A673 (cell line): Measurements from ENCODE around the gene LMO1.

Experiments used
- CTCF ChIP-seq: fragments of 300-800, 200-600 bp; sonication (generic); conservative IDR thresholded peaks from 2 replicates; pipeline ENCODE4 v1.5.1; 2017; ENCODE audit warnings: low read depth, mild to moderate bottlenecking, antibody characterized with exemption, low read length, moderate library complexity, mixed read lengths
- EZH2 ChIP-seq: fragments of 200-600 bp; sonication (generic); IDR thresholded peaks from 2 replicates; pipeline ENCODE4 v1.6.1; 2017; ENCODE audit warnings: borderline replicate concordance, low read depth, mild to moderate bottlenecking, mixed read lengths, antibody characterized with exemption, low read length; ENCODE audit not compliant: poor library complexity, severe bottlenecking

GRCh38 chr11:8225589-8226036 lies 38.1 kb downstream of the LMO1 start:
- TF ChIP-seq EZH2 (no peak), CTCF (peak; percentile 87)
